Measurements from ENCODE around the gene CFAP58.

DNA sequence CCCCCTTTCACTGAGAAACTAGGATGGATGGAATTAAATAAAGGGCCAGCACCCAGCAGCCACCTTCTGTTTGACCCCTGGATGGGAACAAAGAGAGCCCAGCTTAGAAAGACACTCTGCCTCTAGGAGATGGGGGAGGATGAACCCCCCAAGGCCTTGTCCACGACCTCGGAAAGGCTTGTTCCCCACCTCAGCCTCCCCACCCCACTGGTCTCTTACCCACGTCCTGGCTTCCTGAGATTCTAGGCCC is 25.1 kb upstream of the CFAP58 start:
- no peak for TF ChIP-seq POLR2AphosphoS5 (IDR thresholded peaks at IDR 0.05; ENCODE audit: low read depth, low read length)
- TF ChIP-seq POLR2A (IDR thresholded peaks at IDR 0.05; ENCODE audit: low read depth, low read length) = no peak

Data from GM12892 (cell line).